RWPE1 (cell line): ENCODE data around the gene TMEM191C.
"Not testable (repeated sequence)": the region's sequence is repeated elsewhere in the genome, so short reads cannot be mapped to it uniquely, and the experiment has no call there.

ENCODE experiments used
- CTCF ChIA-PET: fragments of 350-600 bp; sonication (Branson Sonifier 250); formaldehyde crosslinking; extraction: SDS; loops from one replicate; lab custom pipeline; 2021; lab: Yijun Ruan, JAX
- POLR2A ChIA-PET: fragments of 400-600 bp; formaldehyde crosslinking; extraction: SDS; loops from one replicate; lab custom pipeline; 2020; ENCODE audit warnings: antibody characterized with exemption; ENCODE audit not compliant: low non-redundant PET; lab: Yijun Ruan, JAX
- DNase-seq: peaks from one replicate; pipeline ENCODE4 v3.0.0; 2012; ENCODE audit warnings: low spot score
- H3K27ac ChIP-seq: fragments of 450-650 bp; 2 replicates; pipeline ENCODE4 v1.5.1; 2017

Gene TMEM191C

GRCh38 chr22:21467337-21468193 lies at the start of gene TMEM191C:
Gene TMEM191C, plus strand, starts transcription at chr22:21467387. Its CDS starts 73 bp downstream, at chr22:21467460.
- POLR2A ChIA-PET, CTCF ChIA-PET, DNase-seq: not testable (repeated sequence)
- H3K27ac ChIP-seq = peak within 1 kb of the TSS; percentile 69

DNA sequence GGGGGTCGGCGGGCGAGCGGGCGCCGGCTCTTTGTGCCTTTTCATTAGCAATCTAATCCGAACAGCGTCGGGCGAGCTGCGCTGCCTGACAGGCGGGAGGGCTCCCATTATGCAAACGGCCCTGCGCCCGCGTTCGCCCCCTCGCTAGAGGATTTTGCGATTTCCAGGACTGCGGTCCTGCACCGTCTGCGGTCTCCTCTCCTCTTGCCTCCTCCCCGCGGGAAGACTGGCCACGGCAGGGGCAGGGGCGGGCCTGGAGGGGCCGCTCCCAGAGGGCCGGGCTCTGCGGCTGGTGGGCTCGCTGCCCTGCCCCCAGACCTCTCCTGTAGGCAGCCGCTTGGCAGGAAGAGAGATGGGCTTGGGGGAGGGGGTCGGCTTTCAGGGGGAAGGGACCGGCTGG lies 49.3 kb upstream of the TMEM191C start:
- DNase-seq, POLR2A ChIA-PET, CTCF ChIA-PET, H3K27ac ChIP-seq: not testable (repeated sequence)

DNA sequence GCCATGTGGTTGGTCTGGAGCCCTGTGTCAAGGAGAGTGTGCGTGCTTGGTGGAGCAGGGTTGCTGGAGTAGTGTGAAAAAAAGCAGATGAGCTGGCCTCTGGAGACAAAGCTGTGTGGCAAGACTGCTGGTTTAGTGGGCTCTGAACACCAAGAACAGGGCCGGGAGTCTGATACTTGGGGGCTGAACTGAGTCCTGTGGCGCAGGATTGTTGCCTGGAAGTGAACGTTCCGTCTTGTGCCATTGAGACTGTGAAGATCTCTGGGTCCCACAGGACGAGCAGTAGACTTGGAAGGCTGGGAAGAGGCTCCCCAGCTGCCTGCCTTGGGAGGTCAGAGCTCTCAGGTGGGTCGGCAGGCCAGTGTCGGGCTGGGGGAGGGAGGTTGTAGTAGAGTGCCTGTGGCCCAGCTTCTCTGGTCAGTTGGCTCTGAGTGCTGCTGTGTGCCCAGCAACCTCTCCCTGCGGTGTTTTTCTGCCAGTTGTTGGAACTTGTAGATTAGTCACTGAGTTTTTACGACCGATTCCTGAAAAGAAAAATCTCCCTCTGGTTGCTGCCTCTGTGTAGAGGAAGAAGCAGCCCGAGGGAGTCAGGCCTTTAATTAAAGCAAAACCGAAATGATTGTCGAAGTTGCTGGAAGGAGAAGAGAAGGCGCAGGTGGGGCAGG lies 48.1 kb upstream of the TMEM191C start:
- CTCF ChIA-PET, H3K27ac ChIP-seq, POLR2A ChIA-PET, DNase-seq: not testable (repeated sequence)

GRCh38 chr22:21420180-21420763 lies 46.9 kb upstream of the TMEM191C start:
- DNase-seq, H3K27ac ChIP-seq, POLR2A ChIA-PET, CTCF ChIA-PET: not testable (repeated sequence)

- POLR2A ChIA-PET, H3K27ac ChIP-seq, DNase-seq, CTCF ChIA-PET: not testable (repeated sequence)
Observed at GRCh38 chr22:21424084-21424709, 43.0 kb upstream of the TMEM191C start.

DNA sequence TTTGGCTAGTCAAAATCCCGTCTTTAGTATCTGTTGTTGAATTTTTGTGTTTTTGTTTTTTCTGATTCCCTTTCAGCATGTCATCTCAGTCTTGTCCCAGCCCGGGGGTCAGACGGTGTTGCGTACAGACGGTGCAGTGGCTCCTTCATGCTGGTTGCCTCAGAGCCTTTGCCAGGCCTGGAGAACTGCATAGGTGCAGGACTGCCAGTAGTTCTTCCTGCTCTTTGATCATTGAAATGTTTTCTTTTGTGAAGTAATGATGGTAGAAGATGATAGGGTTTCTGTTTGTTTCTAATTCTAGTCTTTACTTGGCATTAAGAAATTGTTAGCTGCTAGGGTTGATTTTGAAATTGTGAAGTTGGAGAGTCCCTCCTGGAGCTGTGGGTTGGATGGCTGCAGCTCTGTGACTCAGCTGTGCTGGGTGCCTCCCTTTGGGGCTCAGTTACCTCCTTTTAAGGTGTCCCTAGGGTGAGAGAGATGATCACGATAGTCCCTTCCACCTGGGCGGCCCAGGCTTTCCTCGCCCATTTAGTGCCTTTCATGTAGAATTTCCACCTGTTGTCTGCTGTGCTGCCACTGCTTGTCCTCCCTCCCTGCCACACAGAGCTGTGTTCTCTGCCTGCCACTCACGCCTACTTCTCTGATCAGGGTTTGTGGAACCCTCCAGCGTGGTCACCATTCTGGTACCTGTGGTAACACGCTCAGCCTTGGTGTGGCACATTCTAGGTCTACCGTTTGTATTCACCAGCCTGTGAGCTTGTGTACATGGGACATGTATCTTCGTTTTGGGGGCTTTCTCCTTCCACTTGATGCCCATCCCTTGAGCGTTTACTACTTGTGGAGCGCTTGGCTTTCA lies 32.6 kb upstream of the TMEM191C start:
- H3K27ac ChIP-seq, DNase-seq, POLR2A ChIA-PET, CTCF ChIA-PET: not testable (repeated sequence)

- CTCF ChIA-PET, H3K27ac ChIP-seq, DNase-seq, POLR2A ChIA-PET: not testable (repeated sequence)
Observed at GRCh38 chr22:21435998-21436810, 31.0 kb upstream of the TMEM191C start.

GRCh38 chr22:21438013-21438412 lies 29.2 kb upstream of the TMEM191C start:
- CTCF ChIA-PET, POLR2A ChIA-PET, DNase-seq, H3K27ac ChIP-seq: not testable (repeated sequence)

- CTCF ChIA-PET = not testable (repeated sequence)
Observed at GRCh38 chr22:21440018-21440636, 27.1 kb upstream of the TMEM191C start.

DNA sequence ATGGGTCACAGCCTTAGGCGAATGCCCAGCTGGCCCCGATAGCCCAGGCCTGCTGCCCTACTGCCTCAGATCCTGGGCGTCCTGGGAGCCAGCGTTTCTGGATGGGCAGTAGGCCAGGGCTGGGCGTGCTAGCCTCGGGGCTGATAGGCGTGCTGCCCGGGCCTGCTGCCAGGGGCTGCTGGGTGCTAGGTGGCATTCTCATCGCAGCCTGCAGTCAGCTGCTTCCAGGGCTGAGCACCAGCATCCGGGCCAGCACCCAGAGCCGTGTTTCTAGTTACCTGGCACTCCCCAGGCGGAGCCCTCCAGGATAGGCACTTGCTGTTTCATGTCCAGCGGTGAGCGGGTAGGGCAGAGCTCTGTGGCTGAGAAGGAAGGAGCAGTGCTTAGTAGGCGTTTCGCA lies 26.5 kb upstream of the TMEM191C start:
- POLR2A ChIA-PET, H3K27ac ChIP-seq, CTCF ChIA-PET, DNase-seq: not testable (repeated sequence)

More at GRCh38 chr22:21440018-21440636, 27.1 kb upstream of the TMEM191C start:
- DNase-seq, POLR2A ChIA-PET, H3K27ac ChIP-seq: not testable (repeated sequence)

- DNase-seq, CTCF ChIA-PET, H3K27ac ChIP-seq, POLR2A ChIA-PET: not testable (repeated sequence)
Observed at GRCh38 chr22:21441170-21441569, 26.0 kb upstream of the TMEM191C start.

- DNase-seq, CTCF ChIA-PET, POLR2A ChIA-PET, H3K27ac ChIP-seq: not testable (repeated sequence)
Observed at GRCh38 chr22:21442123-21442522, 25.1 kb upstream of the TMEM191C start.

DNA sequence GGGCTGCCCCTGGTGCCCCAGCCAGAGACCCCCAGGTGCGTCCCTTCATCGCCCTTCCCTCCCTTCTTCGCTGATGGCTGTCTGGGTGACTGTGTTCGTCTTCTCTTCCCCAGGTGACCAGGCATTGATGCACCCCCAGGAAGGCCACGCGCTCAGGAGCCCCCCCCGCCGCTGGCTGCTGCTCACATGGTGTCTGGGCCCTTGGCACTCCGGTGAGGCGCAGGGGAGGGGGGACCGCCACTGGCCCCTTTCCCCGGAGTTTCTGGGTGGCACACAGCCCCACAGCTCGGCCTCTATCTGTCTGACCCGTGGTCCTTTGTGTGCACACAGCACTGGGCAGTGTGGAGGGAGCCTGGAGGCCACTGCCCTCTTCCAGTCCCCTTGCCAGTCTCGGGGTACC lies 24.5 kb upstream of the TMEM191C start:
- DNase-seq, POLR2A ChIA-PET, H3K27ac ChIP-seq, CTCF ChIA-PET: not testable (repeated sequence)
